HEK293T (cell line): ENCODE results near the gene KYNU.

Experiments
- ARNT ChIP-seq: fragments of 450-650 bp; IDR thresholded peaks from 2 replicates; pipeline ENCODE4 v1.6.1; 2017; ENCODE audit warnings: mild to moderate bottlenecking
- BHLHE40 ChIP-seq: fragments of 450-650 bp; IDR thresholded peaks from 2 replicates; pipeline ENCODE4 v1.6.1; 2016; ENCODE audit warnings: mild to moderate bottlenecking, moderate library complexity, borderline replicate concordance
- ELF4 ChIP-seq: fragments of 450-650 bp; IDR thresholded peaks from 2 replicates; pipeline ENCODE4 v1.6.1; 2017; ENCODE audit warnings: antibody characterized with exemption
- FOXA1 ChIP-seq: fragments of 450-650 bp; IDR thresholded peaks from 2 replicates; pipeline ENCODE4 v1.6.1; 2016; ENCODE audit warnings: mild to moderate bottlenecking
- FOXM1 ChIP-seq: fragments of 450-650 bp; IDR thresholded peaks from 2 replicates; pipeline ENCODE4 v1.6.1; 2017; ENCODE audit warnings: mild to moderate bottlenecking, borderline replicate concordance
- HDGF ChIP-seq: fragments of 450-650 bp; IDR thresholded peaks from 2 replicates; pipeline ENCODE4 v1.6.1; 2017; ENCODE audit warnings: antibody characterized with exemption, borderline replicate concordance
- L3MBTL2 ChIP-seq: fragments of 450-650 bp; conservative IDR thresholded peaks from 2 replicates; pipeline ENCODE4 v1.6.1; 2016; ENCODE audit warnings: mild to moderate bottlenecking
- LEF1 ChIP-seq: fragments of 450-650 bp; IDR thresholded peaks from 2 replicates; pipeline ENCODE4 v1.6.1; 2017; ENCODE audit warnings: mild to moderate bottlenecking, borderline replicate concordance
- NFRKB ChIP-seq: fragments of 450-650 bp; IDR thresholded peaks from 2 replicates; pipeline ENCODE4 v1.6.1; 2016; ENCODE audit warnings: mild to moderate bottlenecking, moderate library complexity
- SP1 ChIP-seq: fragments of 450-650 bp; IDR thresholded peaks from 2 replicates; pipeline ENCODE4 v1.6.1; 2017
- SUZ12 ChIP-seq: fragments of 450-650 bp; IDR thresholded peaks from 2 replicates; pipeline ENCODE4 v1.6.1; 2016; ENCODE audit warnings: mild to moderate bottlenecking
- ZNF384 ChIP-seq: fragments of 450-650 bp; IDR thresholded peaks from 2 replicates; pipeline ENCODE4 v1.6.1; 2016

DNA sequence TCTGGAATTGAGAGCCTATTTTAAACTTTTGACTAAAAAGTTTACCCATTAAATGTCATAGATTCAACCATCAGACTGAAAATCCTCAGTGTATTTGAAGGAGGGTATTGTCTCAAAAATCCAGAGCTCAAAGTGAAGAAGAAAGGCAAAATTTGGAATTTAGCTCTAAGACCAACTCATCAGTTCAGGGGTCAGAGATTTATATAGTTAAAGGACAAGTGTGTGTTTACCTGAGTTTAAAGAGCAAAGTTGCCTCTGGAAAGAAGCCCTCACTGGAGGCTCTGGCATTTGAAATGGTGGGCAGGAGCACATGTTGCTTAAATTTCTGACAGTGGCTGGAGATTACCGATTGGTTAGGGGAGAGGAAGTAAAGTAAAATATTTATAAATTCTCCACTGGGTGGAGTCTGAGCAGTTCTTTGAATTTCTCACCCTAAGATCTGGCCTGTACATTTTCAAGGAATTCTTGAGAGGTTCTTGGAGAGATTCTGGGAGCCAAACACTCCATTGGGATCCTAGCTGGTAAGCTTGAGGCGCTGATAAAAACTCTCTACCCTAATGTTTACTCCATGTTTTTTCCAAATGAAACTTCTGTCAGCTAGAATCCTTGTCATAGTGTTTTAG is at the start of gene KYNU:
- TF ChIP-seq SUZ12 (no peak), SP1 (no peak), HDGF (no peak), ZNF384 (no peak), LEF1 (no peak), FOXM1 (no peak), NFRKB (no peak), FOXA1 (no peak), ELF4 (no peak), BHLHE40 (no peak), L3MBTL2 (no peak), ARNT (no peak)
